Esophagus mucosa (tissue), 1 donor: ENCODE data around the gene IKZF2. TPM values are rescaled to one million over a fixed set of nuclear protein-coding genes. Genes with fewer than 3 reads are reported as not detected.
A peak's percentile ranks its signal among the peaks of the same experiment; 100 is the strongest.

ENCODE experiments used
- ATAC-seq: fragments of 200-7000 bp; cut with Tn5 transposase; one replicate; pipeline ENCODE4 v1.9.1; 2020
- total RNA-seq: library from RNA; stranded (reverse); gene quantifications from one replicate; pipeline ENCODE4 v1.2.4, GENCODE V29; 2023
- donor health status: DM: yes; HTN: yes; CAD: no.

The IKZF2 gene
- total RNA-seq, 1 donor from 2014 or later: 66.4 TPM

- ATAC-seq: peak; percentile 31
These were observed 198.1 kb downstream of the IKZF2 start for GRCh38 chr2:212953170-212953920.

- ATAC-seq: no peak
These were observed 201.6 kb downstream of the IKZF2 start for GRCh38 chr2:212949786-212950185.

Other genes with a start within 250 kb of the IKZF2 start
- gene SPAG16, start 132.9 kb upstream of the IKZF2 start, total RNA-seq: 19.8 TPM